HK-2 (cell line): Measurements from ENCODE around the gene RAVER2.
"Not testable (repeated sequence)": the region's sequence is repeated elsewhere in the genome, so short reads cannot be mapped to it uniquely, and the experiment has no call there.

Source experiments
- DNase-seq: peaks from one replicate; pipeline ENCODE4 v3.0.0-alpha.2; 2018; ENCODE audit not compliant: unreplicated experiment

Gene RAVER2

DNA sequence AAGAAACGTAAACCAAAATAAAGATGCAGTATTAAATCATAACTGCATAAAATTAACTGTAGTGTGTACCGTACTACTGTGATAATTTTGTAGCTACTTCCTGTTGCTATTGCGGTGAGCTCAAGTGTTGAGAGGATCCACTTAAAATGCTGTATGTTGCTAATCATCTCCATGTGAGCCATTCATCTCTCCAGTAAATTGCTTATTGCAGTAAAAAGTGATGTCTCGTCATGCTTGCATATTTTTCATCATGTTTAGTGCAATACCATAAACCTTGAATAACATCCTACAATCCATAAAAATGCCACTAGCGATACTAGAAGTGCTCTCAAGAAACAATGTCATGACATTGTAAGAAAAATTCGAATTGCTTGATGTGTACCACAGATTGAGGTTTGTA, 66.3 kb downstream of the RAVER2 start:
- DNase-seq, result no peak

DNA sequence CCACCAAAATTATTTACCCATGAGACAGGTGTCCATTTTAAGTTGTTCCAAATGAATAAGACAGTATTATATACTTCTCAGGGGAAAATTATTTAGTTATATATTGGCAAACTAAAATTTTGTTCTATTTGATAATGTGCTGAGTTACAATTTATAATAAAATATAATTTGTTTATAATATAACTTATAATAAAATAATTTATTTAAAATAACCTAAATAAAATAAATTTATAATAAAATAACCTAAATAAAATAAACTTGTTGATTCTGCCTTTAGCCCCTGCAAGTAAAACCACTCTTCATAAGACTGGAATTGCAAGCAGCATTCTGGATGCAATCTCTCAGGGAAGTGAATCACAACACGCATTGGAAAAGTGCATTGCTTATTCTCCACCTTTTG, 69.6 kb downstream of the RAVER2 start:
- DNase-seq, result no peak

DNA sequence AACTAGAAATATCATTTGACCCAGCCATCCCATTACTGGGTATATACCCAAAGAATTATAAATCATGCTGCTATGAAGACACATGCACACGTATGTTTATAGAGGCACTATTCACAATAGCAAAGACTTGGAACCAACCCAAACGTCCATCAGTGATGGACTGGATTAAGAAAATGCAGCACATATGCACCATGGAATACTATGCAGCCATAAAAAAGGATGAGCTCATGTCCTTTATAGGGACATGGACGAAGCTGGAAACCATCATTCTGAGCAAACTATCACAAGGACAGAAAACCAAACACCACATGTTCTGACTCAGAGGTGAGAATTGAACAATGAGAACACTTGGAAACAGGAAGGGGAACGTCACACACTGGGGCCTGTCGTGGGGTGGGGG, 72.5 kb downstream of the RAVER2 start:
- not testable (repeated sequence) for DNase-seq

DNA sequence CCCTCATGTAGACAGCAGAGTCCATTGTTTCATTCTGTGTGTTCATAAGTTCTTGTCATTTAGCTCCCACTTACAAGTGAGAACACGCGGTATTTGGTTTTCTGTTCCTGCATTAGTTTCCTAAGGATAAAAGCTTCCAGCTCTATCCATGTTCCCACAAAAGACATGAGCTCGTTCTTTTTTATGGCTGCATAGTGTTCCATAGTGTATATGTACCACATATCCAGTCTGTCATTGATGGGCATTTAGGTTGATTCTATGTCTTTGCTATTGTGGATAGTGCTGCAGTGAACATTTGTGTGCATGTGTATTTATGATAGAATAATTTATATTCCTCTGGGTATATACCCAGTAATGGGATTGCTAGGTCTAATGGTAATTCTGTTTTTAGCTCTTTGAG, 75.7 kb downstream of the RAVER2 start:
- not testable (repeated sequence) for DNase-seq

DNA sequence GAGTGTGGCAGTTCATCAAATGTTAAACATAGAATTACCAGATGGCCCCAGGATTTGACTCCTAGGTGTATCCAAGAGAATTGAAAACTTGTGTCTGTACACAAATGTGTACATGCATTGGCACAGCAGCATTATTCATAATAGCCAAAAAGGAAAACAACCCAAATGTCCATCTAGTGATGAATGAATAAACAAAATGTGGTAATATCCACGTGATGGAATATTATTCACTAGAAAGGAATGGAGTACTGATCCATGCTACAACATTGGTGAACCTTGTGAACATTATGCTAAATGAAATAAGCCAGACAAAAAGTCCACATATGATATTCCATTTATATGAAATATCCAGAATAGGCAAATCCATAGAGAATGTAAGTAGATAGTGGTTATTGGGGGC, 77.7 kb downstream of the RAVER2 start:
- no peak for DNase-seq

- DNase-seq, result peak; percentile 47
Observed at GRCh38 chr1:64823691-64824476, 79.0 kb downstream of the RAVER2 start.

DNA sequence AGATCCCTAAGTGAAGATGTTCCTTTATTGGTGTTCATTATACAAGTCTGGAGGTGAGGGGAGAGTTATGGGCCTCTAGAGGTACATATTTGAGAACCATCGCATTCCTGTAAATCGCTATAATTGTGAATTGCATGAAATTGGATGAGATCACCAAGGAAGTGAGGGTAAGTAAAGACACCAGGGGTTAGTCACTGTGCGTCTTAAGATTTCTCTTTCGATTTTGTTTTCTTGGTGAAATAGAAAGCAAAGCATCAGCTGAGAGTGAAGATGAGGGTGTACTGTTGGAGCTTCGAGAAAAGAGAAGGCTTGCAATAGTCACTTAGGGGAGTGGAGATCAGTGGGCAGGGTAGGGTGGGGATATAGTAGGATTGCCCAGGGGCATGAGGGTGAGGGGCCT, 82.1 kb downstream of the RAVER2 start:
- no peak for DNase-seq

GRCh38 chr1:64828829-64829228, 84.0 kb downstream of the RAVER2 start:
- DNase-seq, result no peak

GRCh38 chr1:64829411-64830029, 84.6 kb downstream of the RAVER2 start:
- DNase-seq, result no peak

DNA sequence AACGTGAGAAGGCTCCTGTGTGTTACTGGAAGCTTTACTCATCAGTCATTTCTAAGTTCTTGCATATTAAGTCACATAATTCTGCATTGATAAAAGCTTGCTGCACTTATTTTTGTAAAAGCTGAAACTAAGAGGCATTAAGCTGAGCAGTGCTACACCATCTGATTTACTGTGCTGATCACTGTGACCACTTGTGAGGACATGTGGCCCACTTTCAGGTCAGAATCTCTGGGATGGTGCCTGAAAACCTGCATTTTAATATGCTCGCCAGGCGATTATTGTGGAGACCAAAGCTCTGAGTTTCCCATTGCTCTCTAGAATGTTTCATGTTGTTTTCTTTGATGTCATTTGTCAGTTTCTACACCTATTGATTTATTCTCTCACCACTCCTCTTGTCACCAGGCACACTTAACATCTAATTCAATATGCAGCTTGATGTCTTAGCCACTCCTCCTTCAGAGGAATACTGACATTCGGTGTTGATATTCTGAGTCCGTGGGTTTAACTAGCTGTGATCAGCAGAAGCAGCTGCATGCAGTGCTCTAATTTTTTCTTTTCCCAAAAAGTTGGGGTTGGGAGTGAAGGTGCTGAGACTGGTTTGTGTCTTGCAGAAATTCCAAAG, 85.3 kb downstream of the RAVER2 start:
- DNase-seq, result no peak

DNA sequence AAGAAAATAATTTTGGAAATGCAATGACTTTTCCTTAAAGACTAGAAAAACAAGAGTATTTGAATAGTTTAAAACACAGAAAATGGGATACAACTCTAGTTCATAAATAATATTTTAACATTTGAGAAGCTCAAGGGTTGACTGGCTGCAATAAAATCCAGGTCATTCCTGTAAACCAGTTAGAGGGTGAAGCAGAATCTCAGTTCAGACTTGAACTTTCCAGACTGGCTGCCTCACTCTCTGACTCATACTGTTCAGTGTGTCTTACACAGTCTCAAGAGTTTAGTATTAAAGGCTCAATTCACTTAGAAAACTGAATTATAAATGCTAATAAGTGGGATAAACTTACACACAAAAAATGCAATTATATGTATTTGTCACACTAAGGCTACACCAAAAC, 89.9 kb downstream of the RAVER2 start:
- DNase-seq, result no peak

GRCh38 chr1:64836802-64837201, 91.9 kb downstream of the RAVER2 start:
- no peak for DNase-seq

DNA sequence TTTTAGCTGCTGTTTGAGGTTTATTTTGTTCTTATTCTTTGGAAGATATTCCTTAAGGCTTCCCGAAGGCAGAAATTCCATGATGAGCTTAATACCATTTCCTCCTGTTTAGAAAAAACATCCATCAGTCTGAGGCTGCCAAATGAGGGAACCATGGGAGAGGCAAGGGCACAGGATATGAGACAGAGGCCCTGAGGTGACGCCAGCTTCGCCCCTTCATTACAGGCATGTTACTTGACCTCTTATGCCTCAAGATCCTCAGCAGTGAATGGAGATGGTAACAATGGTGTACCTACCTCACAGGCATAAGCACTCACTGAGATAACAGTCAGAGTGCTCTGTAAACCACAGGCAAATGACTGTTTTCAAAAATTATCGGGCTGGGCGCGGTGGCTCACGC, 93.6 kb downstream of the RAVER2 start:
- DNase-seq, result no peak

DNA sequence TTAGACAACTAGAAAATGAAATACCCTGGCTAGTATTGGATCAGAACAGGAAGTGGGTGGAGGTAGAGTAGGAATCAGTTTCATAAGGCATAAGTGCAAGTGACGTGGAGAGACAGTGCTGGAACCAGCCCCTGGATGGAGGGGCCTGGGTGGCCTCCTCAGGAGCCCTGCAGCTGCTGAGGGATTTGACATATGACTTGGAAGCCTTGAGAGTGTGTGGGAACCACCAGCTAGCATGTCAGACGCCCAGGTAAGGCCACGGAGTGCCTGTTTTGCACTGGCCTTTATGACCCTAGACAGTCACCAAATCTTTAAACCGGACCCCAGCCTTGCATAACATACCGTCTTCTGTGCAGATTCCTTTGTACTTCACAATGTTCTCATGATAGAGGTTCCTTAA, 94.4 kb downstream of the RAVER2 start:
- DNase-seq, result no peak

DNA sequence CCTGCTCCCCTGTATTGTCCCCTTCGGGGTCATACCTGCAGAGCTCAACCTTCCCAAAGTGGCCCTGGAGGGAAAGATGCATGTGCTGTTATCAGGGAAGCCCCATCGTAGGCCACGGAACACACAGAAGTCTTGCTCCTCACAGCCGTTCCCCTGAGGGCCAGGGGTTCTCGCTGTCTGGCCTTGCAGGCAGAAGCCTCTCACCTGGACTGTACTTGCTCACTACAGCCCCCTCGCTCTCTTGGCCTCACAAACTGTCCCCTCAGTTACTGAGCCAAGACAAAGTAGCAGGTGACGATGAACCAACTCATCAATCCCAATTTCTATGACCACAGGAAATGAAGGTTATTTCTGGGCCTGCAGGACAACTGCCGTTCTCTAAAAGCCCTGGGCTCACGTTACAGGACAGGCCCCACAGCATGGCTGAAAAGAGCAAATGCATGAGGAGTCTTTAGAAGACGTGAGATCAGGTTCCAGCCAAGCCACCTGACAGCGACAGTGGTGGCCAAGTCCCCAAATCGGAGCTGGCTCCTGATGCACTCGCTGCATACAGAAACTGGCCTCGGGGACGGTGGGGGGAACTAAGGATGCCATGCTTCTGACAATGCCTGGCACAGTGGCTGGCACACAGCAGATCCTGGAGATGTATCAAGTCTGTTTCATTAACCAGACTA, 95.0 kb downstream of the RAVER2 start:
- no peak for DNase-seq

GRCh38 chr1:64841330-64842065, 96.6 kb downstream of the RAVER2 start:
- DNase-seq, result no peak

DNA sequence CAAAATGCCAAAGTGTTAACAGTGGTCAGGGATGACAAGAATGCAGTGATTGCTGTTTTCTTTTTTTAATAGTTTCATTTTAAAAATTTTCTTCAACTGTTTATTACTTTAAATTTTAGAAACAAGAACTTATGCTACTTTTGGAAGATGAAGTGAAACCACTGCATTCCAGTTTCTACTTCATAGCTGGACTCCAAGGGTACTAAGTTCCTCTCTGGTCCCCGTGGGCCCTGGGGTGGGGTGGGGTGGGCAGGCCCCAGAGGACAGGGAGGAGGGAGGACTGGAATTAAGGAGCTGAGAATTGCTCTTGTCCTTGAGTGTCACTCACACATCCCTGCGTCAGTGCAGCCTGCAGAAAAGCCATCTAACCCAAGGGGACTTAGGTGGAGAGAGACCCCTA, 97.3 kb downstream of the RAVER2 start:
- DNase-seq, result no peak

DNA sequence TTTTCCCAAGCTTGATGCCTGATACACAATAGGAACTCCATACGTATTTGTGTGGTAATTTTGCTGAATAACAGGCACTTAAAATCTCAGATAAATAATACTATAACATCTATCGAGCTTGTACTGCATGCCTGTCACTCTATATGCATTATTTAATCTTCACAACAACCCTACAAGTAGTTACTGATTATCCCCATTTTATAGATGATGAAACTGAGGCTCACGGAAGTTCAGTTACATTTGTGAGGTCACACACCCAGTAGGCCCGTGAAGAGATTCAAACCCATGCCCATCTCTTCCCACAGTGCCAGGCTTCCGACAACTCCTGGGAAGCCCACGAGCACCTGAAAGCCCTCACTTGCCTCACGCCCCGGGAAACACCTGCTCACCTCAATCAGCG, 98.8 kb downstream of the RAVER2 start:
- no peak for DNase-seq

GRCh38 chr1:64844175-64844574, 99.3 kb downstream of the RAVER2 start:
- no peak for DNase-seq

DNA sequence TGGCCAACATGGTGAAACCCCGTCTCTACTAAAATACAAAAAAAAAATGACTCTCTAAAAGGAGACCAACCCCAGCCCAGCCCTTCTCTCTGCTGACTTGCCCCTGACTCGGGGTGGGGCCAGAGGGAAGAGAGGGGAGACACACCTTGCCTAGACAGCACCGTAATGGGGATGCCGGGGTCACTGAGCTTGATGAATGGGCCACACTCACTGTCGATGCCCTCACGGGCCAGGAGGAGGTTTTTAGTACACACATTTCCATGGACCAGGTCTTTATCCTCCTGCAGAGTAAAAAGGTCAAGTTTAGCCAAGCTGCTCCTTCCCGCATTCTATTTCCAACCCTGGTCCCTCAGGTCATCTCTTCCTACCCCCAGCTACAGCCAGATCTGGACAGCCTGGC, 99.7 kb downstream of the RAVER2 start:
- no peak for DNase-seq

DNA sequence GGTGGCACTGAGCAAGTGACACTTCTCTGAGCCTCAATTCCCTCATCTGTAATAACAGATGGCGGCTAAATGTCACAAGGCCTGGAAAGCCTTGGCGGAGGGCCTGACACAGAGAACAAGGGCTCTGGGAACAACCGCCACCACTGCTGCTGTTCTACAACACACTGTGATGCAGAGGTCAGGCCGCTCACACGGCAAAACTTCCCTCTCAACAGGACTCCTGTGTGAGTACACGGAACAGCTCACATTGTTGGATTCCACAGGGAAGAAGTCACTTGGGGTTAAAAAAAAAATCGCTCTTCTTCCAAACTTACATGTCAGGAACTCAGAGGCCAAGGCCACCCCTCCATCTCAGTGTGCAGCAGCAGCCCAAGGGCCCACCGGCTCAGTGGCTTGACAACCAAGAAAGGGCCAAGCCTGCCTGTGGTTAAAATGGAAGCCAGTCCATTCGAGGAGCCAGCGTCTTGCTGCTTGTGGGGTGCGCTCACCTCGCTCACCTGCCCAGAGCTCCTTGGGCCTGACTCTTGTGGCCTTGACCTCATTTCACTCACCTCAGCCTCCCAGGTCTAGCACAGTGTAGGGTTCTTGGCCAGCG, 101.1 kb downstream of the RAVER2 start:
- no peak for DNase-seq
